ENCODE results near the gene CHD5.

The CHD5 gene

GRCh38 chr1:6099787-6100765, 80.0 kb downstream of the CHD5 start:
- no peak for DNase-seq (ENCODE audit: low read depth, low spot score)

- DNase-seq (ENCODE audit: low read depth, low spot score) = no peak
These were observed 80.8 kb downstream of the CHD5 start for GRCh38 chr1:6099297-6099696.

GRCh38 chr1:6098303-6099215, 81.6 kb downstream of the CHD5 start:
- DNase-seq (ENCODE audit: low read depth, low spot score) = no peak

GRCh38 chr1:6097824-6098223, 82.3 kb downstream of the CHD5 start:
- DNase-seq (ENCODE audit: low read depth, low spot score) = no peak

GRCh38 chr1:6097117-6097595, 83.0 kb downstream of the CHD5 start:
- no peak for DNase-seq (ENCODE audit: low read depth, low spot score)

GRCh38 chr1:6096243-6097116, 83.6 kb downstream of the CHD5 start:
- DNase-seq (ENCODE audit: low read depth, low spot score) = no peak

GRCh38 chr1:6095511-6096242, 84.4 kb downstream of the CHD5 start:
- no peak for DNase-seq (ENCODE audit: low read depth, low spot score)

- no peak for DNase-seq (ENCODE audit: low read depth, low spot score)
These were observed 85.2 kb downstream of the CHD5 start for GRCh38 chr1:6094801-6095505.

- no peak for DNase-seq (ENCODE audit: low read depth, low spot score)
These were observed 85.9 kb downstream of the CHD5 start for GRCh38 chr1:6094246-6094645.

- DNase-seq (ENCODE audit: low read depth, low spot score) = no peak
These were observed 86.5 kb downstream of the CHD5 start for GRCh38 chr1:6093611-6094010.

- no peak for DNase-seq (ENCODE audit: low read depth, low spot score)
These were observed 87.0 kb downstream of the CHD5 start for GRCh38 chr1:6093071-6093470.

GRCh38 chr1:6092211-6092610, 87.9 kb downstream of the CHD5 start:
- DNase-seq (ENCODE audit: low read depth, low spot score) = no peak

- DNase-seq (ENCODE audit: low read depth, low spot score) = no peak
These were observed 88.4 kb downstream of the CHD5 start for GRCh38 chr1:6091823-6092109.

GRCh38 chr1:6090996-6091822, 88.9 kb downstream of the CHD5 start:
- no peak for DNase-seq (ENCODE audit: low read depth, low spot score)

GRCh38 chr1:6090288-6090687, 89.8 kb downstream of the CHD5 start:
- no peak for DNase-seq (ENCODE audit: low read depth, low spot score)

- no peak for DNase-seq (ENCODE audit: low read depth, low spot score)
These were observed 91.2 kb downstream of the CHD5 start for GRCh38 chr1:6088956-6089355.

- no peak for DNase-seq (ENCODE audit: low read depth, low spot score)
These were observed 92.2 kb downstream of the CHD5 start for GRCh38 chr1:6087958-6088357.

- DNase-seq (ENCODE audit: low read depth, low spot score) = no peak
These were observed 92.7 kb downstream of the CHD5 start for GRCh38 chr1:6087377-6087772.

- DNase-seq (ENCODE audit: low read depth, low spot score) = no peak
These were observed 93.3 kb downstream of the CHD5 start for GRCh38 chr1:6086762-6087376.
